ELR (cell line): ENCODE data around the gene VSIG4.
"Not testable (repeated sequence)": the region's sequence is repeated elsewhere in the genome, so short reads cannot be mapped to it uniquely, and the experiment has no call there.

ENCODE experiments used
- DNase-seq: peaks from one replicate; pipeline ENCODE4 v3.0.0-alpha.2; 2015; ENCODE audit warnings: low read depth

The VSIG4 gene

DNA sequence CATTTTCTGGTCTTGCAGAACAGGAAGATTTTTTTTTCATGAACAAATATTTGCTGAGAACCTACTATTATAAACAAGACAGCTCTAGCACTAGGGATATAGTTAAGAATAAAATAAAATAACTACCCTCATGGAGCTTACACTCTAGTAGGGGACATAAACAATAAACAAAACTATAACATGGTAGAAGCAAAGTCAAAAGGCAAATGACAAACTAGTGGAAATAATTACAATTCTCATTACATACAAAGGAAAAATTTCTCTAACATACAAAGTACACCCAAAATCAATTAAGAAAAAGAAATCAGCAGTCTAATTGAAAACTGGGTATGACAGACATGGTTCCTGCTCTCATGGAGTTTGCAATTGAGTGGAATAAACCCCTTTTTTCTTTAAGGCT, 32.0 kb downstream of the VSIG4 start:
- DNase-seq, result no peak

DNA sequence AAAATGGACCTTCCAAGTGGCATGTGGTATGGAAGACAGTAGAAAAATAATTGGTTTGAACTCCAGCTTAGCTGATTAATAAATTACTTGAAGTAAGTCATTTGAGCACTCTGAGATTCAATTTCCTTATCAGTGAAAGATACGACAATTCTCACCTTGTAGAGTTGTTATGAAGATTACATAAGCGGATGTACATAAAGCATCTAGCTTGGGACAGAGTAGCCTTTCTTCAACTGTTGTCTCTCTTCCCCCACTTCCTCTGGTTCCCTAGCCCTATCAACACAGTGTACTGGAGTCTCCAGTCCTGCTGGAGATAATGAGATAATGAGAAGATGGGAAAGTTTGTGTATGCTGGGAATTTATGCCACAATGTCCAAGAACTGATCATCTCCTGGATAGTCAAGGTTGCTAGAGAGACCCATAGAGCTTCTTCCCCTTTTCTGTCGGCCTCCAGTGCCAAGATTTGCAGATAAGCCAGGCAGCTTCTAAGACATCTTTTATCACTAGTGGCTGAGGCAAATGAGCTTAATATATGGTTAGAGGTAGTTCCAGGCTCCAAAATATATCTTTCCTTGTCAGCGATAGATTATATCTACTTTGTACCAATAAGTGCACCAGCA, 33.9 kb downstream of the VSIG4 start:
- no peak for DNase-seq

- DNase-seq, result no peak
These were observed 34.7 kb downstream of the VSIG4 start for GRCh38 chrX:66004928-66005829.

DNA sequence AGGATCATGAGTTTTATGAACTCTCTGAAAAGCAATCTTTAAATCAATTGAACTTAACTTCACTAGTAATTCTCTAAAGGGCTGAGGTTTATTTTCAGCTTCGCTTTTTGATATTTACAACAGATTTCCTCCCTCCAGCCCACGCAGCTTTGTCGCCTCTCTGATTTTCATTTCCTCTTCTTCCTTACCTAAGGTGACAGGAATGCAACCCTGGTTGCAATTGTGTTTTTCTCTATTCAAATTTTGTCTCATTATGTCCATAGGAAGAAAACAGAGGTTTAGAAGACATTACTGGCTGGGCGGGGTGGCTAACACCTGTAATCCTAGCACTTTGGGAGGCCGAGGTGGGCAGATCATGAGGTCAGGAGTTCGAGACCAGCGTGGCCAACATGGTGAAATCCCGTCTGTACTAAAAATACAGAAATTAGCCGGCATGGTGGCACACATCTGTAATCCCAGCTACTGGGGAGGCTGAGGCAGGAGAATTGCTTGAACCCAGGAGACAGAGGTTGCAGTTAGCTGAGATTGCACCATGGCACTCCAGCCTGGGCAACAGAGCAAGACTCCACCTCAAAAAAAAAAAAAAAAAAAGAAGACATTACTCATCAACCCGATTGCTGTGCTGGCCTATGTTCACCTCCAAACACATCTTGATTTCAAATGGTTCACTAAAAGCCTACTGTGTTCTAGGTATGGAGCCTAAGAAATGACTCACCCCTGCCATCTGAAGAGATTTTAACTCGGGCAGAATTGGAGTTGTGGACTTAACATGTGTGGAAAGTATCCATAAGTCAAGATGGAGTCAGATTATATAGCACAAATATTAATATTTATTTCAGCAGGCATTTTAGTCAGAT, 36.8 kb downstream of the VSIG4 start:
- no peak for DNase-seq

DNA sequence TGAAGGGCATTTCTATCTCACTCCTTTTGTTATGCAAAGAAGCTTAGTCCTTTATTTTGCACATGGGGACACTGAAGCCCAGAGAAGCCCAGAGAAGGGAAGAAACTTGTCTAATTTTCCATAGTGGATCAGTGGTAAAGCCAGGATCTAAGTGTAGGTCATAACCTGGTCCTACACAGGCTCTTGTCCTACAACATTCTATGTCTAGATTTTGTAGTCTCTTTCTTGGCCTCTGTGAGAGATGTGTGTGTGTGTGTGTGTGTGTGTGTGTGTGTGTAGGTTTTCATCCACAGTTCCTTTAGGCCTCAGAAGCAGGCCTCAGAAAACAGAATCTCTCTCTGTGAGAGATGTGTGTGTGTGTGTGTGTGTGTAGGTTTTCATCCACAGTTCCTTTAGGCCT, 38.3 kb downstream of the VSIG4 start:
- no peak for DNase-seq

- no peak for DNase-seq
These were observed 39.1 kb downstream of the VSIG4 start for GRCh38 chrX:66000628-66001272.

- DNase-seq, result no peak
These were observed 39.7 kb downstream of the VSIG4 start for GRCh38 chrX:66000178-66000577.

GRCh38 chrX:65999563-66000148, 40.2 kb downstream of the VSIG4 start:
- DNase-seq, result no peak

GRCh38 chrX:65999029-65999562, 40.8 kb downstream of the VSIG4 start:
- no peak for DNase-seq

DNA sequence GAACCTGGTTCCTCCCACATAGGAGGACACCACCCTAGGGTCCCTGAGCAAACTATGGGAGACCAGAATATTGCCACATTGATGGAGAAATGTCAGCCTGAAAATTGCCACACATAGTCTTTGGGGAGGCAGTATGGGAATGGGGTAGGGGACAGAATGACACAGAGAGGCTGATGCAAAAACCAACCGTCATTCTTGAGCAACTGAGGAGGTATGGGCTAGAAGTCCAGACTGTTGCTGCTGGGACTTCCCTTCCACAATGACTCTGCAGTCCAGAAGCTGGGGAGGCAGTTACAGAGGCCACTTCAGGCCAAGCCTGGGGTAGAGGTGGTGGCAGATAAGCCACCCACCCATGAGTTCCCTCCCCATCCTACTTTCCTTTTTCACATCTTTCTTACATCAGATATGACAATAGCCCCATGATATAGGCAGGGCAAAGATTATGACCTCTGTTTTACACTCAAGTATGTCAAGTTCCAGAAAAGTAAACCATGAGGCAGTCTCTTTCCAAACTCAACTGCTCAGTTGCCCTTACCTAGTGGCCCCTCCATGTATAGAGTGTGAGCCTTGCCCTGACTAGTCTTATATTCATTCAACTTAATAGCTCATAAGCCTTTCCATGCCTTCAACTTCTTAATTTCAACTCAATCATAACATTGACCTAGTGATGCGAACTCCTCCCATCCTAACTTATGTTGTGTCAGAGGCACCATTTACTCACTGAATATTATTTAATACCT, 41.7 kb downstream of the VSIG4 start:
- DNase-seq, result no peak

DNA sequence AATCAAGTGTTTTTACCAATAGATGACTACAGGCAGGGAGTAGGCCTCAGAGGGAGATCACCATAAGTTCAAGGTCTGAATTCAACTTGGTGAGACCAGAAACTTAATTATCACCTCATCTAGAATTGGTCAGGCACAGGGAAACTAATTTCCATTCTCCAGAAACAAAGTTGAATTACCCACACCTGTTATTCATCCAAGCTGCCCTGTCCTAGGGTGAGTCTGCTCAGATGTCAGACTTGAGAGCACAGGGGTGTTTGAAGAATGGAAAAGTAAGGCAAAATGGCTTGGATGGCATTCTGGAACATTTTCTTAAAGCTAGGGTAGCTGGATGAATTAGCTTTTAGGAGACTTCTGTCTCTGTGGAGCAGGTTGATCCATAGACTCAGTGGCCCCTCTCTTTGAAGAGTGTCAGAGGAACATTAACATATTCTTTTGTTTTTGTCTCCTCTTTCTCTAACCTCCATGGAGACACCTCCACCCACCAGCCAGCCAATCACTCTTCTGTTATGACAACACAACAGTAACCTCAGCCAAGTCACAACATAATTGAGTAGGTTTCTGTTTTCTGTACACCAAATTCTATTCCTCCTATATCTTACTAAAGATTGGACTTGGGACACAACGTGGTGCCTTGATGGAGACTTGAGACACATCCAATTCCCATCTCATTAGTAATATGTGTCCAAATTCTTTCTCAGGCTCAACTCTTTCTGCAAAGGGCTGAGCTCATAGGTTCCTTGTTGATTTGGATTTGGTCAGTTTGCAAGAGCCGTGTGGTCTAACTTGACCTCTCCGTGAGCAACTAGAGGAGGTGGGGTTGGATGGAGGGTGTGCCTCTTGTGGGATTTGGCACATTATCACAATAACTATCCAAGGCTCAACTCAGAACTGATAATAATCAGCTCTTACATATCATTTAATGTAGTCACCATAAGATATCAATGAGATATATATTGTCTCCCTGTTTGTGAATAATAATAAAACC, 45.1 kb downstream of the VSIG4 start:
- no peak for DNase-seq

DNA sequence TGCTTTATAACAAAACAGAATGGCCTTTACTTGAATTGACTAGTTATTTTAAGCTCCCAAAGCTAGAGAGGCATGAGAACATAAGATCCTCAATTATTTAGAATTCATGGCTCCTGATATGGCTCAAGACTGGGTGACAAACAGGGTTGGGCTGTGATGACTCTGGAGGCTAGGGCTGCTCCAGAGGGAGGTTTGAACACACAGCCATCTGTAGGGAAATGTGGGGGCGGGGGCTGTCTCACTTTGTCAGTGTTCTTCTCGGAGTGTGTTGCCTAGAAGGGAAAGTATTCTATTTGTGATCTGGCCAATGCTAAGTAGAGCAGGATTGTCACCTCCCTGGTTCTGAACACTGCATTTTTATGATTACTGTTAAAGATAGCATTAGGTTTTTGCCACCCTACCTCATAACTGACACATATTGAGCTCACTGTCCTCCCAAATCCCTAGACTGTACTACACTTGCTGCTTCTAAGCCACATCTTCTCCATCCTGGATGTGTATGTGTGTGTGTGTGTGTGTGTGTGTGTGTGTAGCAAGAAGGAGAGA, 45.9 kb downstream of the VSIG4 start:
- DNase-seq, result no peak

- no peak for DNase-seq
These were observed 46.5 kb downstream of the VSIG4 start for GRCh38 chrX:65993332-65993731.

DNA sequence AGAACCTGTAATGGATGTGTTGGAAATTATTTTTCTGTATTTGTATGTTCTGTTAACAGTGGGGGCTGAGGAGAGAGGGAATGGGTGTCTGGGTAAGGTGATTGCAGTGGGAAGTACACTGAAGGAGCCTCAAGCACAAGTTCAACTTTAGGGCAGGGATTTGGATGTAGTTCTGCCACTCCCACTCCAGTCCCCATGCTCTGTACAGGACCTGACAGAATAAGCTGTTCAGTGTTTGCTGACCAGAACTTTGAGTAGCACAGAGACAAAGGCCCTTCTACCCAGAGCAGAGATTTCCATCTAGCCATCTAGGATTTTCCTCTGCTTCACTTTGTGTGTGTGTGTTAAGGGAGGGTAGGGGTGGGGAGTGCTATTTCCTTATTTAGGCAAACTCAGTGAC, 49.2 kb downstream of the VSIG4 start:
- no peak for DNase-seq

- no peak for DNase-seq
These were observed 52.1 kb downstream of the VSIG4 start for GRCh38 chrX:65987811-65988210.

GRCh38 chrX:65985922-65986588, 53.8 kb downstream of the VSIG4 start:
- DNase-seq, result peak; percentile 61

GRCh38 chrX:65985211-65985610, 54.7 kb downstream of the VSIG4 start:
- no peak for DNase-seq

DNA sequence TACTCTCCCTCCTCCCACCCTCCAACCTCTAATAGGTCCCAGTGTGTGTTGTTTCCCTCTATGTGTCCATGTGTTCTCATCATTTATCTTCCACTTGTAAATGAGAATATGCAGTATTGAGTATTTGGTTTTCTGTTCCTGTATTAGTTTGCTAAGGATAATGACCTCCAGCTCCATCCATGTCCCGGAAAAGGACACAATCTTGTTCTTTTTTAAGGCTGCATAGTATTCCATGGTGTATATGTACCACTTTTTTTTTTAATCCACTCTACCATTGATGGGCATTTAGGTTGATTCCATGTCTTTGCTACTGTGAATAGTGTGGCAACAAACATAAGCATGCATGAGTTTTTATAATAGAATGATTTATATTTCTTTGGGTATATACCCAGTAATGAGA, 62.7 kb downstream of the VSIG4 start:
- not testable (repeated sequence) for DNase-seq

GRCh38 chrX:65976161-65976560, 63.7 kb downstream of the VSIG4 start:
- DNase-seq, result no peak
